Activated CD4-positive, alpha-beta T cell treated with anti-CD3 and anti-CD28 coated beads, Interleukin-2, Interleukin-4, amounts not matched to agents 100 ng/mL and 50 ng/mL, durations not matched to agents 16 hours and 8 hours (primary cell): ENCODE measurements around the gene MRGPRD.

ENCODE experiments used
- DNase-seq: peaks from one replicate; pipeline ENCODE4 v3.0.0-alpha.2; 2020; ENCODE audit warnings: low spot score

Gene MRGPRD, protein sequence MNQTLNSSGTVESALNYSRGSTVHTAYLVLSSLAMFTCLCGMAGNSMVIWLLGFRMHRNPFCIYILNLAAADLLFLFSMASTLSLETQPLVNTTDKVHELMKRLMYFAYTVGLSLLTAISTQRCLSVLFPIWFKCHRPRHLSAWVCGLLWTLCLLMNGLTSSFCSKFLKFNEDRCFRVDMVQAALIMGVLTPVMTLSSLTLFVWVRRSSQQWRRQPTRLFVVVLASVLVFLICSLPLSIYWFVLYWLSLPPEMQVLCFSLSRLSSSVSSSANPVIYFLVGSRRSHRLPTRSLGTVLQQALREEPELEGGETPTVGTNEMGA

DNA sequence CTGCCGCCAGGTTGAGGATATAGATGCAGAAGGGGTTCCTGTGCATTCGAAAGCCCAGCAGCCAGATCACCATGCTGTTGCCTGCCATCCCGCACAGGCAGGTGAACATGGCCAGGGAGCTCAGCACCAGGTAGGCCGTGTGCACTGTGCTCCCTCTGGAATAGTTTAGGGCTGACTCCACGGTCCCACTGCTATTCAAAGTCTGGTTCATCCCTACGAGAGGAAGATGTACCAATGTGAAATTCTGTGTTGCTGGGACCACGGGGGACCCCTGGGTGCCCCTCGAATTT lies at the start of gene MRGPRD:
MRGPRD (minus strand) TSS at position 211 of the 290 bp plus-strand sequence; CDS start at position 211, 0 bp downstream.
- DNase-seq, result no peak

DNA sequence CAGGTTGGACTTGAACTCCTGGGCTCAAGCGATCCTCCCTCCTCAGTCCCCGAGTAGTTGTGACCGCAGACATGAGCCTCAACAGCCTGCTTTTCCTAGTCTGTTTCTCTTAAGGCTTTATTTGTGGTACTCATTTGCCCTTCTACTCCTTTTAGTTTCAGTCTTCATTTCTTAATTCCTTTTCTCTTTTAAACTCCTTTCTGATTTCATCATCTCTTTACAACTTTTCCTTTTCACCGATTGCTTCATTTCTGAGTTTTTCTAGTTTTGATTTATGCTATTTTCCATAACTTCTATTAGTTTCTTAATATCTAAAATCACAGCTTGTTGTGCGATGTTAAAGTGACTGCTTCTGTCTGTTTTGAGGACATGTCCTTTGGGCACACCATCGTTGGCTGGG lies 49.5 kb upstream of the MRGPRD start:
- DNase-seq, result no peak

DNA sequence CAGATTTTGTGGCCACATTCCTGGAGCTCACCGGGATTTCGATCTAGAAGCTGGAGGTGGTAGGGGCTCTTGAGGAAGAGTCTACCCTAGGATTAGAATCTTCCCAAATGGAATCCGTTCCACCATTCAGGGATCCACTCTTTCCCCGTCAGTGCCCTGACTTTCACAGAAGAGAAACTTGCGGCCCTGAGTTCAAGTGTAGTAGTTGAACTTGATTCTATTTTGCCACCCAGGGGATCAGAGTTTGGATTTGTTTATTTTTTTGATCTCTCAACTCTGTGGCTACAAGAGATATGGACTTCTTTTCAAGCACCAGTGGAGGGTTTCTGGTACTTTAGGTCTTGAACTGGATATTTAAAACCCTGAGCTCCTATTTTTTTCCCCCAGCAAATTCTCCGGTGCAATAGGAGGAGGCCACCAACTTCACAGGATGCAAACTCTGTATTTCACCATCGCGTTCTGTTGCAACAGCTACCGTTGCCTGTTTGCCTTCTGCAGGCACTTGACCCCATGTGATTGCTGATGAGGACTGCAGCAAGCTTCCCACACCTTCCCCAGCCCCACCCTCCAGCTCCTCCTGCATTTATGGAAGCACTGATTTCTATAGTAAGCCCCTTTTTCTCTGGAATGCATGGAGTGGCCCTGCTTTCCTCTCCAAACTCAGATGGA lies 47.1 kb upstream of the MRGPRD start:
- no peak for DNase-seq

DNA sequence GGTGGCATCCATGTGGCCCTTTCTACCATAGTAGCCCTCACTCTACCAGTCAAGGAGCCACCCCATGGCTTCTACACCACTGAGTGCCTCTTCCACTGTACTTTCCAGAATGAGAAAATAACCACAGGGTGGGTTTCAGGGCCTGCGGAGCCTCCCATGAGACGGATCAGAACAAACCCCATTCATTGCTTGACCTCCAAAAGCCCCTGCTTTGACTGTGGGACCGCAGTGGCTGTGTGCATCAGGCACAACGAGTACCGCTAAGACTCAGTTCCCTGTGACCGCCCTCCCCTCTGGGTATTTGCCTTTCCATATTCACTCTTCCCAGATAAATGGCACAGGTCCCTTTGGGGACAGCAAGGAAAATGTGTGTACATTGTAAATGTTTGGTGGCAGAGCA lies 43.7 kb upstream of the MRGPRD start:
- DNase-seq, result no peak

DNA sequence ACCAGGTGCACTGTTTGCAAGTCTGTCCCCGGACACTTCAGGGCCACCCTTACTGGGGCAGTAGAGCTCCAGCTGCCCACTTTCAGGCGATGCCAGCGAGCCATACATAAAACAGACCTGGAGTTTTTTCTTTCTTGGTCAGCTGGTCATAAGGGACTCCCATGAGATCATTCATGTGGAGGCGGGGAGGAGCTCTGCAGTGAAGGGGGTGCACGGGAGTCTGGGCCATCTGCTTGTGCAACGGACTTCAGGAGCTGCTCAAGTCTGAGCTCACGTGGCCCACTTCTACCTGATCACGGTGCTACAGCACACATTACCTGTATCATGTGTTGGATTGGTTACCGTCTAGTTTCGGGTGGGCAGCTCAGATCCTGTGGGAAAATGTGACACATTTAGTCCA lies 41.5 kb upstream of the MRGPRD start:
- DNase-seq, result no peak

DNA sequence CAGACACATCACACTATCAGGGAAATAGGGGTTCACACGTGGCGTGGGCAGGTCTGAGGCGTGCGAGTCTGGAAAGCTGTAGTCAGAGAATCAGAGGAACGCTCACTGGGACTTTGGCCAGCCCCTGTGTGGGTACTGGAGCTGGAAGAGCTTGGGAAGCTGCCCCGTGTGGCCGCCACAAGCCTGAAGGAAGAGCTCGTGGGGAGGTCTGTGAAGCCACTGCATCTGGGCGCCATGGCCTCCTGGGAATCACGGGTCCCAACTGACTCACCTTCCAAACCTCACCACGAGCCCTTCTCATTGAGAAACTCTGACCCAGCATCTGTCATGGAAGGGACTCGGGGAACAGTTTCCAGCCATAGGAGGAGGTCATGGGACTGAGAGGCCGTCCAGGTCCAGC lies 38.1 kb upstream of the MRGPRD start:
- no peak for DNase-seq

DNA sequence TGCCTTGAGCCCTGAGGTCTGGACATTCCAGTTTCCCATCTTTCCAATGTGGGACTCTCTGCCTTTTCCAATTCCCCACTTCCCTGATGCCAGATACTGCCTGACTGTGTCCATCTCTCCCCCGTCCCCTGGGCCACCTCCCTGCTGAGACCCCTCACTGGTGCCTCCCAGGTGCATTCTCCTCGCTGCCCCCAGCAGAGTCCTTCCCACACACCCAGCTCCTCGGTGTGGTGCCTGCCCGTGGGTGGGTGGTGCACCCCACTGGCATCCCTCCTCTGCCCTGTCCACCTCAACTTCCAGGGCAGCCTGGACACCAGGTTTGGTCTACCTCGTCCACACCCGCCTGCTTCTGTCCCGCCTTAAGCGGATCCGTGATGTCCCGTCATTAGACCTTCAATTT lies 37.2 kb upstream of the MRGPRD start:
- DNase-seq, result no peak

DNA sequence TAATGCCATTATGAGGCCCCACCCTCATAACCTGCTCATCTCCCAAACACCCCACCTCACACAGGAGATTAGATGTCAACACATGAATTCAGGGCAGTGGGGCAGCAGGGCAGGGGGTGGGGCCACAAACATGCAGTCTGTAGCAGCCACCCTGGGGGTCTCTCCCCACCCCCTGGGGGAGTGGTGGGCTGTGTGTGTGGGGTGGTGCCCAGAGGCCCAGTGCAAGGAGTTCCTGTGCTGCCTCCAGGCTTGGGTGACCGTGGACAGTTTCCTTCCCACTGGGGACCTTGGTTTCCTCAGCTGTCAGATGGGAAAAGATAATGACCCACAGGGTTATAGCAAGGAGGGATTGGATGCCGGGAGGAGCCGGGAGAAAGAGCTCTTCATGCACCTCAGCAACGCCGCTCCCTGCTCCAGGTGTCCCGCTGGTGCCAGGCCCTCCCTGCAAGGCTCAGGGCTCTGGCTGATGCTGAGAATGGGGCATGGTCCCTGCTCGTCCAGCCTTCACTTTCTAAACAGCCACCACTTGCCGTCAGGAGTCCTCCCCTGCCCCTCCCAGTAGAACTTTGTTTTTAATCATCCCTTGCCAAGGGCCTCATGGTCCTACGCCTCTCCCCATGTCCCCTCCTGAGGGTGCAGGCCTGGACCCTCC lies 34.2 kb upstream of the MRGPRD start:
- no peak for DNase-seq

DNA sequence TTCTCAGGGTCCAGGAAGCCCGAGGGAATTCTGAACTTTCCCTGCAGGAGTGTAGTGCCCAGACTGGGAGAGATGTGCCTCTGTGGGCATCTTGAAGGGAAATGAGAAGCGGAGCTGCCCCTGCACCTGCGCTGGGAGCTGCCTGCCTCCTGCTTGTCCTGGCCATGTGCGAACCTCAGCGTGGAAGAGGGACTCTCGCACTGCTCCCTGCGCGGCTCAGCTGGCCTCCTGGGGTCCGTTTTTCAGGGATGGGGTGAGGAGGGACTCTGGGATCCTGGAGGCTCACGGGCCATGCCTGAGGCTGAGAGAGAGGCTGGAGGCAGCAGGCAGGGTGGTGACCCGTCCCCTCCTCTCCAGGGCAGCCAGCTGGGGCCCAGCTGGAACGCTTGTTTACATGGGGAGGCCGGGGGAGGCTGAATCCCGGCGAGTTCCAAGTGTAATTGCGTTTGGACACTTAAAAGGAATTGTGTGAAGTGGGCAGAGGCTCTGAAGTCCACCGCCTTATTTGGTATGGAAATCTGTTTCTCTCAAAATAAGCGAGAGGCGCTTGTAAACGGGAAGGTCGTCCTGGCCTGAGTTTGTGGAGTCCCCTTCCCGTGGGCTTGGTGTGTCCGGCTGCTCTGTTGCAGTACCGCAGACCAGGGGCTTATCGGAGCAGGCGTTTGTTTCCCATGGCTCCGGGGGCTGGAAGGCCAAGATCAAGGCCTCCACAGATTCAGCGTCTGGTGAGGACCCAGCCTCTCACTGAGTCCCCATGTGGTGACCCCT lies 33.5 kb upstream of the MRGPRD start:
- no peak for DNase-seq

DNA sequence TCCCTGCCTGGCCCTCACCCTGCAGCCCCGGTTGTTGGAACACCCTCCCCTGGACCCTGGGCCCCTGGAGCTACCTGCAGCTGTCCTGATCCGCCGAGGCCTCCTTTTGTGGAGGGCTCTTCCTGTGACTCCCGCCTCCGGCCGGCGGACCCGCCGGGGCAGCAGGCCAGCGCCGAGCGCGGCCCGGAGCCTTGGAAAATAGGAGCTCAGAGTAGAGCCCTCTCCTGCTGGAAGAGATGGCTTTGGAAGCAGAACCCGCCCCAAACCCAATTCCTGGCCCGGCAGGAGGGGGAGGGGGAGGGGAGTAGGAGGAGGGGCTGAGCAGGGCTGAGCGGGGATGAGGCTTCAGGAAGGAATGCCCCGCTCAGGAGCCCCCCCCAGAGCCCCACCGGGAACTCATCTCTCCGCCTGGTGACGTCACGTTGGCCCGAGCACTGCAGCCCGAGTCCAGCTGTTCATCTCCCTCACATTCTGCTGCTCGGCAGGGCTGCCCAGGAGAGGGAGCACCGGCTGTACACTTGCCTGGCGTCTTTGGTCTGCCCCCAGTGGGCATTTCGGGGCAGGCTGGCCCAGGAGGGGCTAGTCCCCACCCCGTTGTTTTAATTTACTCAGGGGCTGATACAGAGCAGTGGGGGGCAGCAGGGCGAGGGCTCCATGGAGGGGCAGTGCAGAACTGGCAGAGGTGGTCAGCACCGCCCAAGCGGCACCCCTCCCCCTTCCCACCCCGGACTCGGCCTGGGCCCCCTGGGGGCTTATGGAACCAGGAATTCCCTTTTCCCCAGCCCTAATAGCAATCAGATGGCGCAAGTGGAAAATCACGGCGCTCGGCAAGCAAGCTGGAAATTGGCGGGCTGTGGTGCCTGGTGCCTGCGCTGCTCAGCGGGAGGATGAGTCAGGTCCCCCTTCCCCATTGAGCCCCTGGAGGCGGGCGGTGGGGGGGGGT lies 32.5 kb upstream of the MRGPRD start, which contains the start of gene MRGPRF:
MRGPRF (minus strand) TSS at position 238 of the 943 bp plus-strand sequence. CDS start 3,345 bp downstream, outside the sequence.
- no peak for DNase-seq

DNA sequence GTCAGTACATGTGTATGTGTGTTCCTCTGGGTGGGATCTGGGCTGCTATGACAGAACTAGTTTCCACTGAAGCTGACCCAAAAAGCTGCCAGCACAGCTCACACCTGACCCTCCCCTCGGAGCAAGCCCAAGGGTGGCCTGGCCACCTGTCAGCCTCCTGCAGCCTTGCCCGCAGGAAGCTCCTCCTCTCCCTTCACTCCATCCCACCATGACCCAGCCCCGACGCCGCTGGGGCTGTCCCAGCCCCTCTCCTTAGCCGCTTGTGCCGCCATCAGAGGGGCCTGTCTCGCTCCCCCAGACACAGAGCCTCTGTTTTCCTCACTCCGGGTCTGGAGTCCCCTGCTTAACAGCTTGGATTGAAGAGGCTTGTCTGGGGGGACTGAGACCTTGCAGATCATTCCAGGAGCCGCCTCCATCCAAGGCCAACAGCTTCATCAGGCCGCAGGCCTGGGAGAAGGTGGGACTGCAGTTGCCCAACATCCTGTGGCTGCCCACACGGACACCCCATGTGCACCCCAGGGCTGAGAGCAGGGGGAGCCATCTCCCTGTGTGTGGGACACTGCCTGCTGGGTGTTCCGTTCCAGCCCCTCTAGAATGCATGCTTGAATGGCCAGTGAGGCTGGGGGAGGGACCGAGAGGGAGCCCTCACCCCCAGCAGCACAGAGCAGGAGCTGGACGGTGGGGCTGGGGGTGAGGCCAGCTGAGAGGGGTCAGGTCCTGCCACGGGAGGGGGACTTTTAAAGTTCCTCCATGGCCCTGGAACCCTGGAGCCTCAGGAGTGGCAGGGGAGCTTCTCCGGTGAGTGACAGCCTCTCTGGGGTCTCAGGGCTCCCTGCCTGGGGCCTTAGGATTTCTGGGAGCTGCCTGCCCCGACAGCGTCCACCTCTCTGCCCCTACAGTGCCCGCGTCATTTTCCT lies 31.6 kb upstream of the MRGPRD start:
- no peak for DNase-seq

DNA sequence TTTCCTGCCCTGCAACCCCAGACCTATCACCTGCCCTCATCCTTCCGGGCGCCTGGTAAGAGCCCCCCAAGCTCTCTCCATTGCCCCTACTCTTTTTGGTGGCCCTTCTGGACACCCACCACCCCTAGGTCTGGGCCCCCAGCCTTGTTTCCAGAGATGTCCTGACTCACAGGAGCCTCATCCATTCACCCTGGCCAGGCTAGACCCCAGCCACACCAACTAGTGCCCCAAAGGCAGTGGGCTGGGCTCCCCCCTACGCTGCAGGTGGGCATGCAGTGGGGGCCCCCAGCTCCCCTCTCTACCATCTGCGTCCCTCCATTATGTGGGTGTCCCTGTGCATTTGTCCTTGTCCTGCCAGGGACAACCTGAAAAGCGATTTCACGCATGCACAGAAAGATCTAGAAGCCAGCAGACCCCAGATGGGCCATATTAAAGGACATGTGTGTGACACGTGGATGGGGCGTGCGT lies 30.9 kb upstream of the MRGPRD start:
- no peak for DNase-seq

DNA sequence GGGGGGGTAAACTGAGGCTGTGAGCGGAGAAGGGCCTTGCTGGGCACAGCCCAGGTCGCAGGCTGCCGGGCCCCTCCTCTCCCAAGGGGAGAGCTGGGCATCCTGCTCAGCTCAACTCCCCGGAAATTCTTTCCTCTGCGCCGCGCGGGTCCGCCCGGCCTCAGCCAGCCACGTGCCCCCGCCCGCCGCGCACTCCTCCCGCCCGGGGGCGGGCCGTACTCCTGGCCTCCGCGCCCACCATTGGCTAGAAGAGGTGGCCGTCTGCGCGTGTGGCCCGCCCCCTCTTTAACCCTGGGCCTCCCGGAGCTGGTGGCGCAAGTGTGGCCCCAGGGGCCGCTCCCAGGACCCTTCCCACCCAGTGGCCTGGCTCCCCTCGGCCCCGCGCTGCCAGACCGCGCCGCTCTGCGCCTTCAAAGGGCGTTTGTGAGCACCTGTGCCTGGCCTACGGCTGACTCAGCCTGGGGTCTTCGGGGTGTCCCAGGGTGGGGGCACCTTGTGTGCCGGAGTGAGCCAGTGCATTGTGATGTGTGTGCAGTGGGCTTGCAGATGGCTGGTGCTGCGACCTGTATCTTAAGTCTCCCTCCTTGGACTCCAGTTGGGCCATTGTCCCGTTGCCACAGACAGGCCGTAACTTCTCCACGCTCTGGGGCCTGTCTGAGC lies 30.3 kb upstream of the MRGPRD start:
- peak; percentile 22 for DNase-seq

DNA sequence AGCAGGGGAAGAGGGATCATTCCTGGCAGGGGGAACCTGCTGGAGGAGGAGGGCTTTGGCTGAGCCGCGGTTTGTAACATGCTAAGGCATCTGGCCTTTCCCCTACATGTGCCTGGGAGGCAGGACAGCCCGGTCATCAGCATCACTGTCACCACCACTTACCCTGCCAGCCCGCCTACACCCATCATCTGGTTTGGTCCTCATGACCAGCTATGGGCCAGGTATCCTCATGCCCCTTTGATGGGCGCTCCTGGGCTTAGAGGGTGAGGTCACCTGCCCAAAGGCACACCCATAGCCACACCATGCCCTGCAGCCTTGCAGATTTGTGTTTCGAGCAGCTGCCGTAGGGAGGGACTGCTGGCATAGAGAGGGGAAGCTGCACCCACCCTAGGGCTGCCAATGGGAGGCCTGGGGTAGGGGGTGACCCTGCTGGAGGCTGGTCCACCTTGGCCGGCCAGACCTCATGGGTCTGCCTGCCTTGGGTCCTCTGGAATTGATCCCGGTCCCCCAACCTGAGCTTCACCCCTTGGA lies 29.6 kb upstream of the MRGPRD start:
- no peak for DNase-seq

DNA sequence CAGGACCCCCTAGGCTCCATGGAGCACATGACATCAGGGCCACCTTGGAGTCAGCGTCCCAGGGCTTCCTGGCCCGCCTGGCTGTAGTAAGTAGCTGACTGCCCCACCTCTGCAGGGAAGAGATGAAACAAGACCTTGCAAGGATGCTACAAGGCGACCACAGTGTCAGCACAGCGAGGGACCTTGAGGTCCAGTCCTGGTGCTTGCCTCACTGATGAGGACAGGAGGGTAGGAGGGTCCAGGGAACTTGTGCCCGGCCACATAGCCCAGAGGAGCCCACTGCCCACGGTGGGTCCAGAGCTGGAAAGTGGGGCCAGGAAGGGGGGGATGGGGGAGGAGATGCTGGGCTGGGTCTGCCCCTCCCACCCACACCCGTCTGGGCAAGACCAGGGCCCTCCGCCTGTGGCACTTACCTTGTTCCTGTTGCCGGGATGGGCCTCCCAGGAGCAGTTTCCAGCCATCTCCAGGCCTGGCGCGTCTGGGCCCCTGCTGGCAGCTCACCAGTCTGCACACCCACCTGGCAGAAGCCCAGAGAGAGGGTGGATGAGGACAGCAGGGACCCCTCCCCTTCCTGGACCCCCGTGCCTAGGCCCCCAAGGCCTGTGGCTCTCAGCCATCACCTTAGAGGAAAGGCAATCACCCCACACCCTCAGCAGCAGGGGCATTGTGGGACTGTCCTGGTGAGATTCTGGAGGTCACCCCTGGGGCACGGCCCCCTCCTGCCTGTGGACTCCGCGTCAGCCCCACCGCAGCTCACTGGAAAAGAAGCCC lies 28.8 kb upstream of the MRGPRD start:
- no peak for DNase-seq

DNA sequence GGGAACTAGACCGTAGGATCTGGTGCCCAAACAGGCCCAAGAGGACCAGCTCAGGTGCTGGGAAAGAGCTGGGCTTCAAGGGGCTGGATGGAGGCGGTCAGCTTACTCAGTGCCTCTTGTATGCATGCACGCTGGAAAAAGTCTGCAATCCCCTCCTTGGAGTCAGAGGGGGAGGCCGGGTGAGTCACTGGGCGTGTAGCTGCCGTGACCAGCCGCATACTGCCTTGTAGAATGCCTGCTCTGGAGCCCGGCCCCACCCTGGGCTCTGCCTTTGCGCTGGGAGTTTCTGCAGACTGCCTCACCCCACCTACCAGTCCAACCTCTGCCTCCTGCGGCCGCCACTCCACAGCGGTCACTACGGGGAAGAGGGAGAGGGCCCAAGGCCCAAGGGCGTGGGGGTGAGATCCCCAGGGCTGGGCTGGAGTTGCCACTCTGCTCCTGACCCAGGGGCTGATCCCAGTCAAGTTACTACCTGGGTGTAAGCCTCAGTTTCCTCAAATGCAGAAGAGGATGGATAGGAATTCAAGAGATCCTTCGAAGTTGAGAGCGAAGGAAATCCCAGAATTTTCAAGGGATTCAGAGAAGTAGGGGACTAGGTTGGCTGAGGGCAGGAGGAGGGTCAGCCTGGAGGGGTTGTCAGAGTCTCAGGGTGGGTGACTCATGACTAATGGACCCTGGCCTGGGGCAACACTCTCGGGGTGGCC lies 28.1 kb upstream of the MRGPRD start:
- no peak for DNase-seq

DNA sequence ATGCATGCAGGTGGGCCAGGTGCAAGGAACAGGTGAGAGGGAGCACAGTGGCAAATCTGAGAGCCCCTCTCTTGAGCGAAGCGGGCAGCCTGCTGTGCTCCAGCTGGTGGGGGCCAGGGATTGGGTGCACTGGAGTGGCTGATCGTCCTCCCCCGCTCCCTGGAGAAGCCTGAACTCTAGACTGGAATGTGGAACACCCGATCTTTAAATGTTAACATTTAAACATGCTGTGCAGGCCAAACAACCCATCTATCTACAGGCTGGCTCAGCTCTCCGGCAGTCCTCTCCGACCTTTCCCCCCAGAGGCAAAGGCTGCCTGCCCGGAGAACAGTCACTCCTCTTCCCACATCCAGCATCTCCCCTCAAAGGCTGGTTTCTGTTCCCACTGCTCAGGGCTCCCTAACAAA lies 27.2 kb upstream of the MRGPRD start:
- no peak for DNase-seq

DNA sequence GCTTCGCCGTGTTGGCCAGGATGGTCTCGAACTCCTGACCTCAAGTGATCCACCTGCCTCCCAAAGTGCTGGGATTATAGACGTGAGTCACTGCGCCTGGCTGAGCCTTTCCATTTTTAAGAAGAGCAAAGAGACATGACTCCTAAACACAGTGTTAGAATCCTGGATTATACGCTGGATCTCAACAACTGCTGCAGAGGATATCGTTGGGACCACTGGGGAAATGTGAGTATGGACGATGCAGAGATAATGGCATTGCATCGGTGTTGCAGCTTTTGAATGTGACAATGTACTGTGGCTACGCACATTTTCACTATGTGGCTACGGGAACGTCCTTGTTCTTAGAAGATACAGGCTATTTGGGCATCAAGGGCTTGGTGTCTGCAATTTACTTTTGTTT lies 26.0 kb upstream of the MRGPRD start:
- DNase-seq, result no peak
